CD4-positive, alpha-beta T cell (primary cell): Measurements from ENCODE around the gene BICC1. TPM values are rescaled to one million over a fixed set of nuclear protein-coding genes. Genes with fewer than 3 reads are reported as not detected.

Source experiments
- ATAC-seq: fragments of 200-7000 bp; cut with Tn5 transposase; one replicate; pipeline ENCODE4 v1.10.0; 2022; ENCODE audit warnings: mild to moderate bottlenecking; ENCODE audit not compliant: poor library complexity
- CTCF ChIA-PET: fragments of 350-600 bp; sonication (Branson Sonifier 250); formaldehyde crosslinking; loops from one replicate; lab custom pipeline; 2021; ENCODE audit warnings: antibody characterized with exemption, inconsistent platforms; lab: Charles Lee
- POLR2A ChIA-PET: fragments of 350-600 bp; sonication (Branson Sonifier 250); formaldehyde crosslinking; loops from one replicate; lab custom pipeline; 2021; ENCODE audit warnings: antibody characterized with exemption, inconsistent platforms; lab: Charles Lee
- DNase-seq, 14 experiments: peaks; one replicate each; pipeline ENCODE4 v3.0.0-alpha.2; 2013 to 2020; ENCODE audit warnings: mixed read lengths in 2 of 14
- H3K27ac ChIP-seq, 2 donors: one replicate each; pipeline versions ENCODE4 v1.5.1 to v1.7.0; 2013; ENCODE audit warnings: low read length in 2 of 2, low read depth in 1 of 2, mild to moderate bottlenecking in 1 of 2
- H3K27me3 ChIP-seq, 2 experiments: 1 replicate in 1 of 2; 2 replicates in 1 of 2; pipeline versions ENCODE4 v1.6.1 to v1.7.0; 2013; ENCODE audit warnings: low read length in 2 of 2, control low read depth in 1 of 2, mild to moderate bottlenecking in 1 of 2, moderate library complexity in 1 of 2; ENCODE audit not compliant: insufficient read depth in 2 of 2, control insufficient read depth in 1 of 2
- H3K36me3 ChIP-seq: one replicate; pipeline ENCODE4 v1.6.1; 2013; ENCODE audit warnings: low read length, control low read depth; ENCODE audit not compliant: insufficient read depth
- H3K4me1 ChIP-seq: one replicate; pipeline ENCODE4 v1.6.1; 2013; ENCODE audit warnings: low read length, control low read depth; ENCODE audit not compliant: insufficient read depth
- H3K4me3 ChIP-seq: one replicate; pipeline ENCODE4 v1.5.1; 2013; ENCODE audit warnings: mild to moderate bottlenecking, low read length, moderate library complexity
- H3K9me3 ChIP-seq, 2 experiments: 1 replicate in 1 of 2; 2 replicates in 1 of 2; pipeline versions ENCODE4 v1.6.1 to v1.7.0; 2013; ENCODE audit warnings: low read length in 2 of 2, mild to moderate bottlenecking in 2 of 2, control low read depth in 1 of 2, moderate library complexity in 1 of 2; ENCODE audit not compliant: control insufficient read depth in 1 of 2, insufficient read depth in 1 of 2
- H3K27ac Mint-ChIP-seq: one replicate; pipeline ENCODE4 v1.8.0; 2020; ENCODE audit warnings: mixed read lengths
- H3K27me3 Mint-ChIP-seq: one replicate; pipeline ENCODE4 v1.8.0; 2021; ENCODE audit warnings: mixed read lengths
- H3K36me3 Mint-ChIP-seq: one replicate; pipeline ENCODE4 v1.8.0; 2021; ENCODE audit warnings: low read depth, mixed read lengths
- H3K4me1 Mint-ChIP-seq: one replicate; pipeline ENCODE4 v1.8.0; 2021; ENCODE audit warnings: low read depth, mixed read lengths
- H3K4me3 Mint-ChIP-seq: one replicate; pipeline ENCODE4 v1.8.0; 2020; ENCODE audit warnings: mild to moderate bottlenecking, mixed read lengths
- H3K9me3 Mint-ChIP-seq: one replicate; pipeline ENCODE4 v1.8.0; 2020; ENCODE audit warnings: mixed read lengths
- CTCF ChIP-seq: fragments of 200-600 bp; IDR thresholded peaks from one replicate; pipeline ENCODE4 v1.8.0; 2022; ENCODE audit warnings: antibody characterized with exemption, mild to moderate bottlenecking
- intact Hi-C, 2 experiments: fragments of 100-400 bp; cut with DNase I in 1 of 2; cut with micrococcal nuclease in 1 of 2; formaldehyde crosslinking; loops; one replicate each; pipeline versions ENCODE4 v1.15.1 to v1.9.0; 2023 to 2025; cut with DNase I, micrococcal nuclease
- total RNA-seq, 174 experiments: library from RNA in 2 of 174; stranded (reverse) in 2 of 174; gene quantifications; one replicate each; pipeline ENCODE4 v1.2.3 and lab custom pipeline; 2021 to 2026

Gene BICC1
- total RNA-seq, 2 experiments from 2014 or later: not detected

- peaks cover 21% of the 10 kb centered on the region for H3K27me3 Mint-ChIP-seq
- no peak overlapping the region for H3K27ac Mint-ChIP-seq
- intact Hi-C loops: no loop called here
- Histone ChIP-seq H3K36me3 (no peaks in the 10 kb centered on the region), H3K4me3 (no peak overlapping the region), H3K27ac (no peak overlapping the region), H3K9me3 (no peaks in the 10 kb centered on the region), H3K27me3 (no peaks in the 10 kb centered on the region), H3K4me1 (no peaks in the 10 kb centered on the region)
- TF ChIP-seq CTCF: no peak
- no peak for DNase-seq
- H3K4me1 Mint-ChIP-seq: no peaks in the 10 kb centered on the region
- ChIA-PET CTCF (no interaction called here), POLR2A (interaction anchor here (1.0 kb wide), 1 partner anchor 10 kb away, joined by 4 read pairs; no protein-coding TSS in a partner anchor)
- no peak for ATAC-seq
- H3K4me3 Mint-ChIP-seq: no peak overlapping the region
- peaks cover 2% of the 10 kb centered on the region for H3K9me3 Mint-ChIP-seq
- H3K36me3 Mint-ChIP-seq: no peaks in the 10 kb centered on the region
These were observed 75.0 kb downstream of the BICC1 start for GRCh38 chr10:58587676-58588075.

GRCh38 chr10:58588673-58589265 lies 76.1 kb downstream of the BICC1 start:
- CTCF ChIA-PET: no interaction called here

GRCh38 chr10:58590152-58590840 lies 77.6 kb downstream of the BICC1 start:
- CTCF ChIA-PET: no interaction called here
- H3K36me3 Mint-ChIP-seq: no peaks in the 10 kb centered on the region
- H3K9me3 Mint-ChIP-seq: peaks cover 2% of the 10 kb centered on the region

More at GRCh38 chr10:58588673-58589265, 76.1 kb downstream of the BICC1 start:
- Mint-ChIP-seq H3K27me3 (peaks cover 21% of the 10 kb centered on the region), H3K4me3 (no peak overlapping the region), H3K36me3 (no peaks in the 10 kb centered on the region), H3K27ac (no peak overlapping the region), H3K9me3 (peaks cover 2% of the 10 kb centered on the region), H3K4me1 (no peaks in the 10 kb centered on the region)
- no peak overlapping the region for H3K27ac ChIP-seq
- no peaks in the 10 kb centered on the region for H3K9me3 ChIP-seq
- intact Hi-C loops: no loop called here
- no peaks in the 10 kb centered on the region for H3K36me3 ChIP-seq
- no peaks in the 10 kb centered on the region for H3K27me3 ChIP-seq
- no peak for TF ChIP-seq CTCF
- DNase-seq (no peak), ATAC-seq (no peak)
- no peaks in the 10 kb centered on the region for H3K4me1 ChIP-seq
- no peak overlapping the region for H3K4me3 ChIP-seq
- POLR2A ChIA-PET: no interaction called here

More at GRCh38 chr10:58590152-58590840, 77.6 kb downstream of the BICC1 start:
- POLR2A ChIA-PET: no interaction called here
- no peak overlapping the region for H3K27ac ChIP-seq
- Mint-ChIP-seq H3K27ac (no peak overlapping the region), H3K4me3 (no peak overlapping the region), H3K4me1 (no peaks in the 10 kb centered on the region), H3K27me3 (peaks cover 21% of the 10 kb centered on the region)
- TF ChIP-seq CTCF: no peak
- no peaks in the 10 kb centered on the region for H3K36me3 ChIP-seq
- H3K4me3 ChIP-seq: no peak overlapping the region
- ATAC-seq (no peak), DNase-seq (no peak)
- H3K4me1 ChIP-seq: no peaks in the 10 kb centered on the region
- H3K27me3 ChIP-seq: no peaks in the 10 kb centered on the region
- intact Hi-C loops: no loop called here
- no peaks in the 10 kb centered on the region for H3K9me3 ChIP-seq
